ENCODE data around the gene OR10H2.
"Not testable (repeated sequence)": the region's sequence is repeated elsewhere in the genome, so short reads cannot be mapped to it uniquely, and the experiment has no call there.

The OR10H2 gene

GRCh38 chr19:15727724-15728123, at the start of gene OR10H2:
OR10H2 (plus strand) TSS chr19:15728024; CDS start chr19:15728044, 20 bp downstream.
- H3K4me3 ChIP-seq (ENCODE audit: low read length), result no peak within 1 kb of the TSS
- H3K27me3 ChIP-seq (ENCODE audit: low read depth, low read length), result peaks cover 2% of the 10 kb centered on the region; the same call in 1 of the 2 replicates

GRCh38 chr19:15679089-15679488, 48.7 kb upstream of the OR10H2 start:
- Histone ChIP-seq H3K36me3 (replicated peaks; ENCODE audit: low read depth, low read length) (no peaks in the 10 kb centered on the region), H4K20me1 (ENCODE audit: insufficient read depth, low read length) (no peaks in the 10 kb centered on the region), H3K27me3 (ENCODE audit: low read depth, low read length) (no peaks in the 10 kb centered on the region), H3K4me1 (ENCODE audit: low read length) (no peaks in the 10 kb centered on the region), H3K4me3 (ENCODE audit: low read length) (no peak overlapping the region), H3K9ac (ENCODE audit: low read length) (no peak overlapping the region), H3K27ac (ENCODE audit: low read length) (no peak overlapping the region), H3K9me3 (ENCODE audit: insufficient read depth, low read length) (no peaks in the 10 kb centered on the region), H2AFZ (ENCODE audit: low read depth, low read length) (no peak overlapping the region), H3K79me2 (ENCODE audit: low read length) (no peaks in the 10 kb centered on the region), H3K4me2 (ENCODE audit: low read length) (no peak overlapping the region)
- no peak for TF ChIP-seq CTCF (IDR thresholded peaks at IDR 0.05; ENCODE audit: low read depth, low read length)
- no peak for TF ChIP-seq EZH2phosphoT487 (IDR thresholded peaks at IDR 0.05; ENCODE audit: low read depth)

More at GRCh38 chr19:15727724-15728123, at the start of gene OR10H2:
- Histone ChIP-seq H3K4me2 (ENCODE audit: low read length) (no peak within 1 kb of the TSS), H3K27ac (ENCODE audit: low read length) (no peak within 1 kb of the TSS), H4K20me1 (ENCODE audit: insufficient read depth, low read length) (no peaks in the 10 kb centered on the region), H2AFZ (ENCODE audit: low read depth, low read length) (no peak within 1 kb of the TSS), H3K4me1 (ENCODE audit: low read length) (no peaks in the 10 kb centered on the region), H3K9ac (ENCODE audit: low read length) (no peak within 1 kb of the TSS), H3K79me2 (ENCODE audit: low read length) (no peaks in the 10 kb centered on the region), H3K36me3 (replicated peaks; ENCODE audit: low read depth, low read length) (no peaks in the 10 kb centered on the region), H3K9me3 (ENCODE audit: insufficient read depth, low read length) (no peaks in the 10 kb centered on the region)
- TF ChIP-seq CTCF (IDR thresholded peaks at IDR 0.05; ENCODE audit: low read depth, low read length), result no peak
- no peak for TF ChIP-seq EZH2phosphoT487 (IDR thresholded peaks at IDR 0.05; ENCODE audit: low read depth)

GRCh38 chr19:15679865-15680264, 48.0 kb upstream of the OR10H2 start:
- H3K79me2 ChIP-seq (ENCODE audit: low read length); H3K27me3 ChIP-seq (ENCODE audit: low read depth, low read length); H3K27ac ChIP-seq (ENCODE audit: low read length); H3K36me3 ChIP-seq (replicated peaks; ENCODE audit: low read depth, low read length); H2AFZ ChIP-seq (ENCODE audit: low read depth, low read length); H3K9ac ChIP-seq (ENCODE audit: low read length); H3K4me3 ChIP-seq (ENCODE audit: low read length); H4K20me1 ChIP-seq (ENCODE audit: insufficient read depth, low read length); H3K4me2 ChIP-seq (ENCODE audit: low read length); H3K4me1 ChIP-seq (ENCODE audit: low read length); H3K9me3 ChIP-seq (ENCODE audit: insufficient read depth, low read length): not testable (repeated sequence)

DNA sequence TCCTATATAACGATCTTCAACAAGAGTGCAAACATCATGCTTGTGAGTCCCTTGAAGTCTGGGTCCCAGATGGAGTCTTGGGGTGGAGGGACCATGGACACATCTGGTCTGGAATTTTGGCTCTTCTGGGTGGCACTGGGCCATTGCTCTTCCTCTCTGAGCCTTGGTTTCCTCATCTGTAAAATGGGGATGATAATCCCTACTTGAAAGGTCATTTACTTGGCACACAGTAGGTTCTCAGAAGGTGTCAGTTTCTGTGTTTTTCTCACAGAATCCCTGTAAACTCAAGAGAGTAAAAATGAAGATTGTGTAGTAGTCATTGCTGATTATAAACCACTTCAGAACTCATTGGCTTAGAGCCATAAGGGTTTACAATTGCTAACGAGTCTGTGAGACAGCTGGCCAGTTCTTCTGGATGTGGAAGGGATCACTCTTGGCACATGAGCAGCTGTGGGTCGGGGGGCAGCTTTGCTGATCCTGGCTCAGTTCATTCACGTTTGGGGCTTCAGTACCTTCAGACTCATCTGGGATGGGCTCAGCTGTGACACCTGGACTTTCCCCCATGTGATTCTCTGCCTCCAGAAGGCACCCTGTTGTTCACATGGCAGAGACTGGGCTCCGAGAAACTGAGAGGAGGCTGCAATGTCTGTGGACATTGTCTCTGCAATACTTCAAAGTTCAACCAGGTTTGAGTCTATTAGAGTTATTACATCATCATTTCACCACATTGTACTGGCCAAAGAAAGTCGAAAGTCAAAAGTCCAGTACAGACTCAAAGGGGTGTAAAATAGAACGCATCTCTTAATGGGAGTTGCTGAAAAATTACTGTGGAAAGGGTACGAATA, 47.1 kb upstream of the OR10H2 start:
- Histone ChIP-seq H3K36me3 (replicated peaks; ENCODE audit: low read depth, low read length) (no peaks in the 10 kb centered on the region), H3K9me3 (ENCODE audit: insufficient read depth, low read length) (no peaks in the 10 kb centered on the region), H3K4me3 (ENCODE audit: low read length) (no peak overlapping the region), H3K4me2 (ENCODE audit: low read length) (no peak overlapping the region), H2AFZ (ENCODE audit: low read depth, low read length) (no peak overlapping the region), H3K4me1 (ENCODE audit: low read length) (no peaks in the 10 kb centered on the region), H4K20me1 (ENCODE audit: insufficient read depth, low read length) (no peaks in the 10 kb centered on the region), H3K27me3 (ENCODE audit: low read depth, low read length) (no peaks in the 10 kb centered on the region), H3K9ac (ENCODE audit: low read length) (no peak overlapping the region), H3K27ac (ENCODE audit: low read length) (no peak overlapping the region), H3K79me2 (ENCODE audit: low read length) (no peaks in the 10 kb centered on the region)
- TF ChIP-seq CTCF (IDR thresholded peaks at IDR 0.05; ENCODE audit: low read depth, low read length) (no peak), EZH2phosphoT487 (IDR thresholded peaks at IDR 0.05; ENCODE audit: low read depth) (no peak)
